IgD-negative memory B cell (primary cell): ENCODE measurements around the gene GPC6. TPM values are rescaled to one million over a fixed set of nuclear protein-coding genes. Genes with fewer than 3 reads are reported as not detected.

Experiments used
- H3K27ac Mint-ChIP-seq, 3 donors: one replicate each; pipeline ENCODE4 v1.8.0; 2020 to 2022; ENCODE audit warnings: mild to moderate bottlenecking in 3 of 3, mixed read lengths in 3 of 3, moderate library complexity in 1 of 3
- H3K27me3 Mint-ChIP-seq: one replicate; pipeline ENCODE4 v1.8.0; 2021; ENCODE audit warnings: mixed read lengths
- H3K36me3 Mint-ChIP-seq: one replicate; pipeline ENCODE4 v1.8.0; 2020; ENCODE audit warnings: mild to moderate bottlenecking, mixed read lengths
- H3K4me1 Mint-ChIP-seq, 3 donors: one replicate each; pipeline ENCODE4 v1.8.0; 2020 to 2022; ENCODE audit warnings: mixed read lengths in 3 of 3, mild to moderate bottlenecking in 1 of 3
- H3K4me3 Mint-ChIP-seq, 4 donors: one replicate each; pipeline ENCODE4 v1.8.0; 2020 to 2022; ENCODE audit warnings: mild to moderate bottlenecking in 4 of 4, mixed read lengths in 4 of 4, moderate library complexity in 3 of 4
- H3K9me3 Mint-ChIP-seq, 3 donors: one replicate each; pipeline ENCODE4 v1.8.0; 2020 to 2021; ENCODE audit warnings: mixed read lengths in 3 of 3, mild to moderate bottlenecking in 1 of 3
- polyA plus RNA-seq: library from polyadenylated mRNA; unstranded; fragments of 300-500 nt; fragmentation: Illumina TruSeq; gene quantifications from one replicate; pipeline ENCODE4 v1.2.3, GENCODE V29; 2021

The GPC6 gene
- polyA plus RNA-seq, 1 donor from 2014 or later, result not detected

DNA sequence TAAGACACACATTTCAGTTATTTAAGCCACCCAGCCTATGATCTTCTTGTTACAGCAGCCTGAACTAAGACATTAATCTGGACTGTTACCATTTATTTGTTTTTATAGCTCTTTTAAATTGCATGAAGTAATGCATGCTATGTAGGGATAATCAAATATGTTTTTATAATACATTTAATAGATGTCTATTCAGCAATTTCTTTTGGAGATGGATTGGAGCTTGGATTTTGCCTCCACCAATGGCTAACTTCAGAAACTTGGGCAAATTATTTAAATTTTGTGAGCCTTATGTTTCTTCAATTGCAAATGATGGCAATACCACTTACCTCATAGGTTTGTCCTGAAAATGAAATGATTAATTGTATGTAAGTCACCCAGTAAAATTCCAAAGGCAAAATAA, 288.7 kb downstream of the GPC6 start:
- Mint-ChIP-seq H3K4me3 (no peak overlapping the region), H3K27ac (no peak overlapping the region), H3K9me3 (peaks cover 0 to 3% (median 2%) of the 10 kb centered on the region in 3 donors), H3K4me1 (no peaks in the 10 kb centered on the region), H3K27me3 (no peaks in the 10 kb centered on the region), H3K36me3 (no peaks in the 10 kb centered on the region)

DNA sequence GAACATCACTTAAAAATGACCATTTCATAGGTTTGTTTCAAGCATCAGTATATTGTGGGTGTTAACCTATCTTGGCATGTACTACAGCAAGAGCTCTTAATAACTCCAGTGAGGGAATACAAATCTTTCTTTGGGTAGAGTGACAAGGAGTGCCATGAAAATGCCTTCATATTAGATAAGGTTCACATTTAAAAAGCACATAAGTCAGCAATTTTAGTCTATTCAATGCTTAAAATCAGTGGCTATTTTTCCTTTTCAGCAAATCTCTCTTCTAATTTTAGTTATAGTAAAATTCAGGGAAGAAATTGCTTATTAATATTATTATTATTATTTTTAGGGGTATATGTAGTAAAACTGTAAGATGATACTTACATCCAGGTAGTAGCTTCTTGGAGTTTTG, 291.1 kb downstream of the GPC6 start:
- Mint-ChIP-seq H3K9me3 (peaks cover 0 to 1% (median 0%) of the 10 kb centered on the region in 3 donors), H3K36me3 (no peaks in the 10 kb centered on the region), H3K27ac (no peak overlapping the region), H3K4me1 (no peaks in the 10 kb centered on the region), H3K27me3 (no peaks in the 10 kb centered on the region), H3K4me3 (no peak overlapping the region)

DNA sequence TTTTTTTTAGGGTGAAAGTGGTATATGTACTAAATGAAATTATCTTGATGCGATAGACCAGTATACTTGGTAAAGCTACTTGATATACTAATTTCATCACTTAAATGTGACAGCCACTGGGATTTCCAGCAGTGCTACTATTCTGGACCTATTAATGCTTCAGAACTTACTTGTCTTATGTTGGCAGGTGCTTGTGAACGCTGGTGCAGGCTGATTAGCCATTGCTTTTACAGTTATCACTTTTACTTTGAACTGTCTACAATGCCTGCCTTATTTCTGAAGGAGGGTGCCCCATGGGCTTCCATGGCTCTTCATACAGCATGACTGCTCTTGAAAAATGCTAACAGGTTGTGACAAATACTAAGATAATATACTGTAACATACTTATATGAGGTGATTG, 294.7 kb downstream of the GPC6 start:
- H3K9me3 Mint-ChIP-seq, result peaks cover 0 to 1% (median 0%) of the 10 kb centered on the region in 3 donors
- no peaks in the 10 kb centered on the region for H3K4me1 Mint-ChIP-seq
- no peak overlapping the region for H3K4me3 Mint-ChIP-seq
- H3K27ac Mint-ChIP-seq, result no peak overlapping the region
- no peaks in the 10 kb centered on the region for H3K27me3 Mint-ChIP-seq
- no peaks in the 10 kb centered on the region for H3K36me3 Mint-ChIP-seq

DNA sequence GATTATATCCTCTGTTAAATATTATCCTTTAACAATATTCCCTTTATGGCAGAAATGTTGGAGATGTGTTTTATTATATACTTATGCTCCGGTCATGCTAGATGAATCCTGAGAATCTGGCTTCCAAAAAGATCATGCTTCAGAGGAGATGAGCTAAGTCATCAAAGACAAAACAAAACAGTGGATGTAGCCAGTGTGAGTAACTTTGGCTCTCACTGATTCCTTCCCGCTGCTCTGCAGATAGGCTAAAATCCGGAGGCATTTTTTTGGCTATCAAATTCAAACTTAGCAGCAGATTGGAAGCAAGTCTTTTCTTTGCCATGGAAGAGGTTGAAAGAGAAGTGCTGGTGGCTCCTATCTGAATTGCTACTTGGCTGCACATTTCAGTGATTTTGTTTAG, 295.9 kb downstream of the GPC6 start:
- Mint-ChIP-seq H3K4me3 (no peak overlapping the region), H3K27me3 (no peaks in the 10 kb centered on the region), H3K9me3 (peaks cover 0 to 1% (median 0%) of the 10 kb centered on the region in 3 donors), H3K36me3 (no peaks in the 10 kb centered on the region), H3K27ac (no peak overlapping the region), H3K4me1 (no peaks in the 10 kb centered on the region)

DNA sequence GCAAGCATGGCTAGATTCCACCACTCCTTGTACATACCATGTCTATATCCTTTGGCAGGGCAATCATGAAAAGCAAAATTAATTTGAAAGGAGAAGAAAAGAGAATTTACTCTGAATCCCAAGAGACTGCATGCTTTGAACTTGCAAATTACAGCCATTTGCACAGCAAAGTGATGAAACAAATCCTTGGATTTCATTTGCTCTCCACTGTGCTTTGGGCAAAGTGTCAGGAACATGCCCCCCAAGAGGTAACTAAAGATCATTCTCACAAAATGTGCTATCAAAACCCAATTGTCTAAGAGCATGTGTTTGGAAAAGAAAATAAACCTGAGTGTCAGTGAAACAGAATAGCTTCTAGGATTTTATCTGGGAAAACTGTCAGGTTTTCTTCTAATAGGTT, 298.5 kb downstream of the GPC6 start:
- Mint-ChIP-seq H3K36me3 (no peaks in the 10 kb centered on the region), H3K27me3 (no peaks in the 10 kb centered on the region), H3K27ac (no peak overlapping the region), H3K4me3 (no peak overlapping the region), H3K4me1 (no peaks in the 10 kb centered on the region), H3K9me3 (peaks cover 0 to 3% (median 0%) of the 10 kb centered on the region in 3 donors)

DNA sequence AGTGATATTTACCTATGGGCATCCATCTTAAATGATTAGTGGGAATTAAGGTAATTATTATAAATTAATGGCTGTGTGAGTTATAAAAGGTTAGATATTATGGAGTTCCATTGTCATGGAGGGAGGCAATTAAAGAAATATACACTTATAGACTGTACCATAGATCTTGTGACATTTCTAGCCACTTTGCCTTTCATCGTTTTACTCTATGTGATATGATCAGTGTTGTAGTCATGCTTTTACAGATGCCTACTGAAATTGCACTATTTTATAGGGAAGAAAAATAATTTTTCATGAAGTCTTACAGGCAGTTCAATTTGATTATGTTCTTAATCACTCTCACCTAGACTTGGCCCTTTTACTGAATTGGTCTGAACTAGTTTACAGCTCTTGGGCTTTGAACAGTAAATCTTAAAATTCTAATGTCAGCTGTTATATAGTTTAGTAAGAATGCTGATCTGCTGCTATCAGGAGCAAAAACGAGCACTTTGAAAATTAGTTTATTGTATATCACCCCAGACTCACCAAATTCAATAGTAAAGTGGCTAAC, 301.2 kb downstream of the GPC6 start:
- Mint-ChIP-seq H3K36me3 (no peaks in the 10 kb centered on the region), H3K4me3 (no peak overlapping the region), H3K4me1 (no peaks in the 10 kb centered on the region)

DNA sequence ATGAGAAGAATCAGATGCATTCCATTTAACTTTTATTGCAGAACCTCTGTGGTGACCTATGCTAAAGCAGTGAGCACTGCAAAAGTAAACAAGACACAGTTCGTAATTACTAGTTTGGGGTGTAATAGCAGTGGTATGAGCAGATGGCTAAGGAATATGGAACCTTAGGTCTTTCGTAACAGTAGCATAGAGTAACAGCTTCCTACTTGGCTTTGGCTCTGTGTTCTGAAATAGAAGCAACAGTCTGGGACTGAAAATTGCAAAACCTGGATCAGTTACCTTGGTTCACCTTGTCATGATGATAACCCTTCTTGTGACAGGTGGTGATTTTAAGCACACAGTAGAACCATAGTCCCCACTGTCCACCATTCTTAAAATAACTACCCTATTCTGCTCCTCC, 303.4 kb downstream of the GPC6 start:
- no peak overlapping the region for H3K4me3 Mint-ChIP-seq
- peaks cover 0 to 3% (median 0%) of the 10 kb centered on the region in 3 donors for H3K9me3 Mint-ChIP-seq
- no peaks in the 10 kb centered on the region for H3K27me3 Mint-ChIP-seq
- no peak overlapping the region for H3K27ac Mint-ChIP-seq
- no peaks in the 10 kb centered on the region for H3K4me1 Mint-ChIP-seq
- H3K36me3 Mint-ChIP-seq, result no peaks in the 10 kb centered on the region

More for the DNA sequence above, 301.2 kb downstream of the GPC6 start:
- no peak overlapping the region for H3K27ac Mint-ChIP-seq
- no peaks in the 10 kb centered on the region for H3K27me3 Mint-ChIP-seq
- H3K9me3 Mint-ChIP-seq, result peaks cover 0 to 2% (median 0%) of the 10 kb centered on the region in 3 donors

DNA sequence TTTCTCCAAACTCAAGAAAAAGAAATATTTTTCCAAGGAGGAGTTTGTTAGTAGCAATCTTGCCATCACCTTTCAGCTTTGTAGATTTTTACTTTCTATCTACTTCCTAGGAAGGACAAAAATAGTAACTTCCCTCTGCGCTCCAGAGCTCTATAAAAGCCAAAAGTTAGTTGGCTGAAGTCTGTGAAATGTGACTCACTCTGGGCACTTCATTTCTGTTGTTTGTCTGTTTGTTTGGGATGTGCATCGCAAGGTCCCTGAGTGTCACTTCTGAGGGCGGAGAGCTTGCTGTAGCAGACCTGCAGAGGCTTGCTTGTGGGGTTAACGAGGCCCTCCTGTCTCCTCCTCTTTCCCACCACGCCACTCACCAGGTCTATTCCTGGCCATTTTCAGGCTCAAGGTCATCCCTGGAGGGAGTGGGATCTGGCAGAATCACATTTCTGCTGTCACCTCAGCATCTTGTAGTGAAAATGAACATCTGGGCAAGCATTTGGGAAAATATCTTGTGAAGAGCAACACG, 307.6 kb downstream of the GPC6 start:
- Mint-ChIP-seq H3K4me3 (no peak overlapping the region), H3K9me3 (peaks cover 0 to 3% (median under 1%) of the 10 kb centered on the region in 3 donors), H3K27ac (no peak overlapping the region), H3K36me3 (no peaks in the 10 kb centered on the region), H3K27me3 (no peaks in the 10 kb centered on the region), H3K4me1 (no peaks in the 10 kb centered on the region)

DNA sequence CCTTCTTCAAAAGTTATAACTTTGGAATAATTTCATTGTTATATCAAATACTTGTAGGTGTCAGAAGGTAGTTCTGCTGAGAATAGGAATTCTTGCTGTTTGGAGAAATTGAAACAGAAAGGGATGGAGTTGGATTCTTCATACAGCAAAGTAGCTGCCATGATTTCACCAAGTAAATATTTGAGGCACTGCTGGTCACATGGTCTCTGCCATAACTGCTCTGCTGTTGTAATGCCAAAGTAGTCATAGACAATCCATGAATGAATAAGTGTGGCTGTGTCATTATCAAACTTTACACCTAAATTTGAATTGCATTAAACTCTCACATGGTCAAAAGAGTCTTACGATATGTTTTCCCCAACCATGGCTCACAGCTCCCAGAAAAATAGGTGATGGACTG, 308.6 kb downstream of the GPC6 start:
- Mint-ChIP-seq H3K27ac (no peak overlapping the region), H3K4me3 (no peak overlapping the region), H3K27me3 (no peaks in the 10 kb centered on the region), H3K36me3 (no peaks in the 10 kb centered on the region), H3K9me3 (peaks cover 0 to 3% (median 2%) of the 10 kb centered on the region in 3 donors), H3K4me1 (no peaks in the 10 kb centered on the region)

DNA sequence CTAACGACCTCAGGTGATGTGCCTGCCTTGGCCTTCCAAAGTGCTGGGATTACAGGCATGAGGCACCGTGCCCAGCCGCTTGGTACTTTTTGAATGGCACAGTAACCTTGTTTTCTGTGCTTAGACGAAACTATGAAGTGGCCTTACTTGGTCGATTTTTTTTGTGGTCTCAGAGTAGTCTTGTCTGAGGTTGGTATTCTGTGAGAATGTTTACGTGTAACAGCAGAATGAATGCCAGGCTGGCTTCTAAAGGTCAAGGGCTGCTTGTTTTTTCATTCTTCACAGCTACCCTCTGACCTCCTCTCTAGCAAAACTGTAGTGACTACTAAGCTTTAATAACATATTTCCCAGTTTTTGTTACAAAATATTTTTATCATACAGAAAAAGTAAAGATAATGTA, 313.3 kb downstream of the GPC6 start:
- H3K4me1 Mint-ChIP-seq, result no peaks in the 10 kb centered on the region
- no peak overlapping the region for H3K4me3 Mint-ChIP-seq
- no peaks in the 10 kb centered on the region for H3K36me3 Mint-ChIP-seq
- H3K9me3 Mint-ChIP-seq, result peaks cover 4 to 5% (median 5%) of the 10 kb centered on the region in 3 donors
- H3K27me3 Mint-ChIP-seq, result no peaks in the 10 kb centered on the region
- H3K27ac Mint-ChIP-seq, result no peak overlapping the region

DNA sequence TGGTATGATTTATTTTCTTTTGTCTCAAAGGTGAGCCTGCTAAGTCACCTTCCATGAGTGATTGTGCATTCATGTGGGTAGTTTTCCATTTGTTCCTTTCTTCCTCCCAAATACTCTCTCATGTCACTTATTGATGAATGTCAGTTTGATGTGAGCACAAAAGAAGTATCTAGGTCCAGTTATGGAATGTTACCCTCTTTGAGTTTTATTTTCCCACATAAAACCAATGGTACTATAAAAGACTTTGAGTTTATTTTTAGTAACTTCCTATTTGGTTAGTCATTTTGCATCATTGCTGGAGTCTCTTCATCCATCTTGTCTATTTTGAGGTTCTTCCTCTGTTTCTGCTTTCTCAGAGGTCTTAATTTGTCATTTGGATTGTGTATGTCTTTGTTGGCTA, 321.3 kb downstream of the GPC6 start:
- Mint-ChIP-seq H3K36me3 (no peaks in the 10 kb centered on the region), H3K4me3 (no peak overlapping the region), H3K27ac (no peak overlapping the region), H3K4me1 (no peaks in the 10 kb centered on the region), H3K9me3 (peaks cover 0 to 10% (median 4%) of the 10 kb centered on the region in 3 donors), H3K27me3 (no peaks in the 10 kb centered on the region)

DNA sequence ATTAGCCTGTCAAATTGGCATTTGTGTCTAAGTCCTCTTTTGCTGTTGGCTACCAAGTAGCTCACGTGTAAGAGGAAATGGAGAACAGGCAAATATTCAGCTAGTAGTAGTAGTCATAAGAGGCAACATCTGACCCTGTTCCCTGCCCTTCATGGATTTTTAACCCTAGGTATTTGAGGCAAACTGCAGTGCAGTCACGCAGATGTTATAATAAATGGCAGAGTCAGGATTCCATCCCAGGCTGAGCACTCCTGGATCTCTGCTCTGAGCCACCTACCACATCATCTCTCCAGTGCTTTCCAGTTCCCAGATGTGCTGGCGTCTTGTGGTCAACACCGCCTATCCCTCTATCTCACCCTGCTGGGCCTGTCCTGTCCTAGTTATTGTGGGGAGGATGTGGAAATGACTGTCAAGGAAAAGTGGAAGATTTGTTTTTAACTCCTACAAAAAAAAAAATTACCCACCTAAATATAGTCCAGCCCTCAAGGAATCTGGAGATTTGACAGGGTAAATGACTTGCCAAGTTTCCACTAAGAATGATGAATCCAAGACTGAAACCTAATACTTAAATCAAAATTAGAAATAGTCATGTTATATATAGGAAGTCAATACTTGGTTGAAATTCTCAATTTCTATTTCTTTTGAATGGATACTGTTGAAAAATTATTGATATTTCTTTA, 322.9 kb downstream of the GPC6 start:
- H3K27me3 Mint-ChIP-seq, result no peaks in the 10 kb centered on the region
- peaks cover 0 to 7% (median under 1%) of the 10 kb centered on the region in 3 donors for H3K9me3 Mint-ChIP-seq
- H3K4me3 Mint-ChIP-seq, result no peak overlapping the region
- no peaks in the 10 kb centered on the region for H3K4me1 Mint-ChIP-seq
- H3K27ac Mint-ChIP-seq, result no peak overlapping the region
- H3K36me3 Mint-ChIP-seq, result no peaks in the 10 kb centered on the region

DNA sequence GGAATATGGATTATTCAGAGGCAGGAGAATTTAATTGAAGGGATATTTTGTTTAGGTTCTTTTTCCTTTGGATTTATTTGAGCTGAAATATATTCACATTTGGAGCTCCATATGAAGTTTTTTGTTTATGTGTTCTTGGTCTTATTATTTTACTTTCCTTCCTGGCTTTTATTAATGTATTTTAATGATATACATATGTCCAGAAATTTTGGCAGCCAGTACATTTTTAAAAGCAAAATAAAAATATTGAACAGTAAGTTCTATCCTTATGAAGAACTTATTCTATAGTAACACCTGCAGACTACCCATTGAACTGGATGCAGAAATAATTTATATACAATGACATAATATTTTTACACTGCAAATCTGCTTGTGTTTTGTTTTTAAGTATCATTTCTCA, 323.6 kb downstream of the GPC6 start:
- no peak overlapping the region for H3K4me3 Mint-ChIP-seq
- no peaks in the 10 kb centered on the region for H3K27me3 Mint-ChIP-seq
- H3K36me3 Mint-ChIP-seq, result no peaks in the 10 kb centered on the region
- peaks cover 0 to 4% (median 3%) of the 10 kb centered on the region in 3 donors for H3K9me3 Mint-ChIP-seq
- no peak overlapping the region for H3K27ac Mint-ChIP-seq
- H3K4me1 Mint-ChIP-seq, result no peaks in the 10 kb centered on the region

DNA sequence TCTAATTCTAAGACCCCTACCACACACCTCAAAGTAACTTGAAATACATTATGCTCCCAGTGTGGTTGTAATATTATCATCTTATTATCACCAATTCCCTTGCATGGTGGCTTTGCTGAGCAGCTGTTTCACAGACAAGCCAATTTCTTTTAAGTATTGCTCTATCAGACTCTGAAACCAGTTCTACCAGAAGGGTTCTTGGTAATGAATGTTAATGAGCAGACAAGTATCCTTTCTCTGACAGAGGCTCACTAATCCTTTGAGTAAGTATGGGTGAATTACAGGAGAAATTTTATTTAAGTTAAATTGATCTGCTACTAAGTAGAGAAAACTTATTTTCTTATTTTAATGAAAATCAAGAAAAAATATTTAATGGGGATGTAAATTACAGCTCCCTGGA, 326.0 kb downstream of the GPC6 start:
- Mint-ChIP-seq H3K4me3 (no peak overlapping the region), H3K9me3 (peaks cover 0 to 3% (median 2%) of the 10 kb centered on the region in 3 donors), H3K27me3 (no peaks in the 10 kb centered on the region), H3K36me3 (no peaks in the 10 kb centered on the region), H3K4me1 (no peaks in the 10 kb centered on the region), H3K27ac (no peak overlapping the region)

DNA sequence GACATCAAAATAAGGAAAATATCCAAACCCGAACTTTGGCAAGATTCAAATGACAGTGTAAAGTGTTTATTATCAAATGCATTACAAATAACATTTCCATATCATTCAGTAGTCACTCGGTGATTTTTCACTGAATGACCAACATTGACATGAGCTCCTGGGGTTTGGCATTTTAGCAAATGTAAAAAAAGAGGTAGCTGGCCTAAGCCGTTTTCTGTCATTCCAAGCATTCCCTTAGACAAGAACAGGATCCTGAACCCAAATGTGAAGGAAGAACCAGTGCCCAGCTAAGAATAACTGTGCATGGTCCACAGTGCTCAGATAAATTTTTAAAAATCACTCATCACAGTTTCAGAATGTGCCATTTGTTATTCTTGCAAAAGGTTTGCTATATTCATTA, 327.9 kb downstream of the GPC6 start:
- Mint-ChIP-seq H3K36me3 (no peaks in the 10 kb centered on the region), H3K9me3 (peaks cover 3 to 4% (median 4%) of the 10 kb centered on the region in 3 donors), H3K27me3 (no peaks in the 10 kb centered on the region), H3K4me3 (no peak overlapping the region), H3K27ac (no peak overlapping the region), H3K4me1 (no peaks in the 10 kb centered on the region)

DNA sequence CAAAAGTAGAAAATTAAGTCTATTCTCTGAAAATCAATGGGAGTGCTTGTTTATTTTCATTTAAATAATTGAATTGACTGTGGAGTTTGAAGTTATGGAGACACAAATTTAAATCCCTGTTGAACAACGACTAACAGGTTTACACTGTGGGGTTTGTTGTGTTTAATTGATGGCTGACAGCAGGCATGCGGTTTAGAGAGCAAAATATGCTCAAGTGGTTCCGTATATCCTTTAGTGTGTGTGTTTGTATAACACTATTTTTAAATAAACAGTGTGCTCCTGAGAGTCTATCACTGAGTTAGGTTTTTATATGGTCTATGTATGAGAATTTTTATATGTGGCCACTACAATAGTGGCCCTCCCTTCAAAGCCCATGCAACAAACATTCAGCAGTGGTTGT, 332.0 kb downstream of the GPC6 start:
- peaks cover 2 to 8% (median 3%) of the 10 kb centered on the region in 3 donors for H3K9me3 Mint-ChIP-seq
- H3K4me1 Mint-ChIP-seq, result no peaks in the 10 kb centered on the region
- no peaks in the 10 kb centered on the region for H3K27me3 Mint-ChIP-seq

More for the DNA sequence above, 332.0 kb downstream of the GPC6 start:
- Mint-ChIP-seq H3K36me3 (no peaks in the 10 kb centered on the region), H3K27ac (no peak overlapping the region), H3K4me3 (no peak overlapping the region)
